NB4 (cell line): ENCODE data around the gene CLEC2L.
A peak's percentile ranks its signal among the peaks of the same experiment; 100 is the strongest.

Source experiments
- DNase-seq: peaks from one replicate; pipeline ENCODE4 v3.0.0; 2010; ENCODE audit warnings: low read depth
- H3K4me3 ChIP-seq: one replicate; pipeline ENCODE4 v1.5.1; 2011; ENCODE audit warnings: mild to moderate bottlenecking, low read depth, low read length, moderate library complexity
- CTCF ChIP-seq: IDR thresholded peaks from one replicate; pipeline ENCODE4 v1.5.1; 2012; ENCODE audit warnings: low read depth, low read length
- MAX ChIP-seq: IDR thresholded peaks from 2 replicates; pipeline ENCODE4 v1.6.1; 2011; ENCODE audit warnings: low read depth, low read length
- MYC ChIP-seq: IDR thresholded peaks from 2 replicates; pipeline ENCODE4 v1.6.1; 2011; ENCODE audit warnings: low read depth, low read length
- POLR2A ChIP-seq: IDR thresholded peaks from 2 replicates; pipeline ENCODE4 v1.6.1; 2011; ENCODE audit warnings: mild to moderate bottlenecking; ENCODE audit not compliant: insufficient read length; ENCODE audit errors: extremely low read depth

CLEC2L gene

GRCh38 chr7:139585042-139585441 lies 61.6 kb downstream of the CLEC2L start:
- no peak for DNase-seq
- no peak overlapping the region for H3K4me3 ChIP-seq
- no peak for TF ChIP-seq MAX
- no peak for TF ChIP-seq CTCF
- no peak for TF ChIP-seq POLR2A
- TF ChIP-seq MYC = no peak

GRCh38 chr7:139586286-139586685 lies 62.8 kb downstream of the CLEC2L start:
- TF ChIP-seq POLR2A (no peak), MYC (no peak), MAX (no peak), CTCF (no peak)
- no peak for DNase-seq
- H3K4me3 ChIP-seq = no peak overlapping the region

- TF ChIP-seq CTCF = no peak
- no peak for TF ChIP-seq MYC
- no peak for TF ChIP-seq MAX
- no peak for TF ChIP-seq POLR2A
- no peak overlapping the region for H3K4me3 ChIP-seq
- no peak for DNase-seq
These were observed 64.0 kb downstream of the CLEC2L start for GRCh38 chr7:139587535-139587934.

GRCh38 chr7:139588632-139589031 lies 65.1 kb downstream of the CLEC2L start:
- DNase-seq = peak; percentile 94
- TF ChIP-seq POLR2A (no peak), MAX (peak; percentile 19; the same call in 1 of the 2 replicates), MYC (peak; percentile 37; the same call in 1 of the 2 replicates)
- H3K4me3 ChIP-seq = no peak overlapping the region

GRCh38 chr7:139589474-139589873 lies 66.0 kb downstream of the CLEC2L start:
- no peak overlapping the region for H3K4me3 ChIP-seq
- TF ChIP-seq POLR2A (no peak), CTCF (no peak), MYC (no peak), MAX (no peak)
- peak; percentile 42 for DNase-seq

- TF ChIP-seq CTCF (no peak), MYC (no peak), MAX (no peak), POLR2A (no peak)
- DNase-seq = no peak
- no peak overlapping the region for H3K4me3 ChIP-seq
These were observed 68.2 kb downstream of the CLEC2L start for GRCh38 chr7:139591550-139592195.
